Endothelial cell of umbilical vein (primary cell): ENCODE measurements around the gene AP2B1. TPM values are rescaled to one million over a fixed set of nuclear protein-coding genes. Genes with fewer than 3 reads are reported as not detected.

Source experiments
- BruUV-seq: library from RNA; stranded (reverse); fragments of 400-500 nt; replicated peaks from 2 replicates; lab custom pipeline; 2021; lab: Mats Ljungman, UMichigan
- CTCF ChIA-PET: fragments of 300-600, 350-600 bp; sonication (Branson Sonifier 250); formaldehyde crosslinking; loops from one replicate; lab custom pipeline; 2021; ENCODE audit warnings: antibody characterized with exemption, inconsistent platforms; lab: Charles Lee
- POLR2A ChIA-PET: fragments of 300-600, 350-600 bp; sonication (Branson Sonifier 250); formaldehyde crosslinking; loops from one replicate; lab custom pipeline; 2021; ENCODE audit warnings: antibody characterized with exemption, inconsistent platforms; lab: Charles Lee
- DNase-seq: peaks from one replicate; pipeline ENCODE4 v3.0.0-alpha.2; 2011; ENCODE audit warnings: low read depth, low spot score
- FAIRE-seq: peaks from 2 replicates; lab custom pipeline; 2011; peaks lifted over from hg19 to GRCh38; lab: Jason Lieb, UNC
- H2AFZ ChIP-seq: 2 replicates; pipeline ENCODE4 v1.6.0; 2012; ENCODE audit warnings: low read depth, low read length, control low read depth, inconsistent platforms
- H3K27ac ChIP-seq: 2 replicates; pipeline ENCODE4 v1.5.1; 2011; ENCODE audit warnings: low read depth, mild to moderate bottlenecking, control low read depth, low read length, moderate library complexity; ENCODE audit not compliant: insufficient read depth
- H3K27me3 ChIP-seq, 2 experiments: 2 replicates each; pipeline versions ENCODE4 v1.6.0 to v1.6.1; 2011; ENCODE audit warnings: low read length in 2 of 2, mixed read lengths in 1 of 2; ENCODE audit not compliant: control insufficient read depth in 2 of 2, insufficient read depth in 2 of 2
- H3K36me3 ChIP-seq, 2 experiments: 2 replicates in 1 of 2; 3 replicates in 1 of 2; pipeline ENCODE4 v1.5.1; 2011; ENCODE audit warnings: low read length in 2 of 2, mild to moderate bottlenecking in 1 of 2, moderate library complexity in 1 of 2; ENCODE audit not compliant: control insufficient read depth in 2 of 2, insufficient read depth in 2 of 2; ENCODE audit errors: extremely low read depth in 1 of 2
- H3K4me1 ChIP-seq: 3 replicates; pipeline ENCODE4 v1.5.1; 2011; ENCODE audit warnings: mild to moderate bottlenecking, low read length; ENCODE audit not compliant: control insufficient read depth, insufficient read depth; ENCODE audit errors: extremely low read depth
- H3K4me2 ChIP-seq: 2 replicates; pipeline ENCODE4 v1.6.1; 2011; ENCODE audit warnings: low read length, control low read depth, mixed read lengths; ENCODE audit not compliant: insufficient read depth
- H3K4me3 ChIP-seq, 3 experiments: fragments of 200-600 bp in 1 of 3; sonication (generic), shearing (Covaris generic) in 1 of 3; replicated peaks in 1 of 3; 2 replicates each; pipeline ENCODE4 v1.5.1; 2011 to 2016; ENCODE audit warnings: control low read depth in 3 of 3, low read length in 3 of 3, mild to moderate bottlenecking in 2 of 3, inconsistent platforms in 1 of 3, low read depth in 1 of 3, moderate library complexity in 1 of 3; ENCODE audit not compliant: insufficient read depth in 1 of 3
- H3K79me2 ChIP-seq: 2 replicates; pipeline ENCODE4 v1.6.0; 2012; ENCODE audit warnings: low read length, inconsistent platforms; ENCODE audit not compliant: control insufficient read depth, insufficient read depth
- H3K9ac ChIP-seq: replicated peaks from 2 replicates; pipeline ENCODE3; 2011; ENCODE audit warnings: low read length, control low read depth; ENCODE audit not compliant: insufficient read depth; ENCODE audit errors: extremely low read depth
- H3K9me1 ChIP-seq: replicated peaks from 3 replicates; pipeline ENCODE4 v1.6.0; 2011; ENCODE audit warnings: mild to moderate bottlenecking, low read length; ENCODE audit not compliant: control insufficient read depth, insufficient read depth; ENCODE audit errors: extremely low read depth
- H3K9me3 ChIP-seq: replicated peaks from 2 replicates; pipeline ENCODE4 v1.5.1; 2012; ENCODE audit warnings: low read length, inconsistent platforms; ENCODE audit not compliant: control insufficient read depth, insufficient read depth
- H4K20me1 ChIP-seq: replicated peaks from 2 replicates; pipeline ENCODE3; 2011; ENCODE audit warnings: mild to moderate bottlenecking, low read length; ENCODE audit not compliant: control insufficient read depth, insufficient read depth; ENCODE audit errors: extremely low read depth
- EZH2 ChIP-seq: IDR thresholded peaks from 2 replicates; pipeline ENCODE4 v1.6.1; 2012; ENCODE audit warnings: borderline replicate concordance, low read depth, mild to moderate bottlenecking, moderate library complexity, low read length, inconsistent platforms; ENCODE audit not compliant: severe bottlenecking
- FOS ChIP-seq: IDR thresholded peaks from 2 replicates; pipeline ENCODE4 v1.6.1; 2011; ENCODE audit warnings: mild to moderate bottlenecking, low read length, moderate library complexity, borderline replicate concordance; ENCODE audit not compliant: insufficient read depth
- GATA2 ChIP-seq: IDR thresholded peaks from 2 replicates; pipeline ENCODE4 v1.7.0; 2011; ENCODE audit warnings: low read depth, mild to moderate bottlenecking, moderate library complexity, mixed read lengths, low read length; ENCODE audit not compliant: insufficient read length, insufficient read depth
- JUN ChIP-seq: IDR thresholded peaks from 2 replicates; pipeline ENCODE4 v1.6.1; 2011; ENCODE audit warnings: borderline replicate concordance, low read depth; ENCODE audit not compliant: insufficient read length, insufficient read depth
- MYC ChIP-seq: IDR thresholded peaks from one replicate; pipeline ENCODE4 v1.6.1; 2011; ENCODE audit warnings: mild to moderate bottlenecking, low read depth, low read length
- POLR2A ChIP-seq: IDR thresholded peaks from 2 replicates; pipeline ENCODE4 v1.6.1; 2012; ENCODE audit warnings: low read depth, mild to moderate bottlenecking, control low read depth, low read length
- POLR2AphosphoS5 ChIP-seq: IDR thresholded peaks from 2 replicates; pipeline ENCODE4 v1.6.1; 2012; ENCODE audit warnings: low read depth, mild to moderate bottlenecking, control low read depth, low read length, moderate library complexity; ENCODE audit not compliant: insufficient read depth
- dilution Hi-C: fragments of 300-500 bp; cut with MboI; formaldehyde crosslinking; loops from one replicate; pipeline ENCODE4 v1.15.0; 2019; ENCODE audit warnings: low sequenced_read_pairs; ENCODE audit not compliant: extremely low pct_ligation_motif_present
- intact Hi-C: fragments of 100-400 bp; cut with micrococcal nuclease; formaldehyde crosslinking; loops from one replicate; pipeline ENCODE4 v1.10.0; 2022
- polyA plus RNA-seq, 4 experiments: library from polyadenylated mRNA; depleted of rRNA in 3 of 4; stranded (reverse) in 3 of 4; unstranded in 1 of 4; fragments of >200 nt; gene quantifications; 2 replicates each; pipeline versions ENCODE4 v1.2.1 to v1.2.3, GENCODE V29; 2011 to 2012; ENCODE audit warnings: missing spikeins in 1 of 4
- total RNA-seq: library from RNA; stranded (reverse); gene quantifications from 2 replicates; pipeline ENCODE4 v1.2.3, GENCODE V29; 2021
- TF ChIP-seq, protein P1 (sequence below), 2 donors: IDR thresholded peaks; 1 replicate in 1 of 2; 2 replicates in 1 of 2; pipeline ENCODE4 v1.5.1; 2011; ENCODE audit warnings: low read length in 2 of 2, mild to moderate bottlenecking in 2 of 2, moderate library complexity in 2 of 2, control low read depth in 1 of 2, inconsistent platforms in 1 of 2, low read depth in 1 of 2; ENCODE audit not compliant: insufficient read depth in 1 of 2; ENCODE audit errors: extremely low read depth in 1 of 2
- TF ChIP-seq, protein P2 (sequence below): IDR thresholded peaks from 2 replicates; pipeline ENCODE4 v1.6.1; 2011; ENCODE audit not compliant: insufficient read depth, insufficient read length

The AP2B1 gene
- total and polyA plus RNA-seq, 2 donors (not counting 3 experiments of a cell fraction or from before 2014, with no cell fraction given) = 106 to 198 TPM

DNA sequence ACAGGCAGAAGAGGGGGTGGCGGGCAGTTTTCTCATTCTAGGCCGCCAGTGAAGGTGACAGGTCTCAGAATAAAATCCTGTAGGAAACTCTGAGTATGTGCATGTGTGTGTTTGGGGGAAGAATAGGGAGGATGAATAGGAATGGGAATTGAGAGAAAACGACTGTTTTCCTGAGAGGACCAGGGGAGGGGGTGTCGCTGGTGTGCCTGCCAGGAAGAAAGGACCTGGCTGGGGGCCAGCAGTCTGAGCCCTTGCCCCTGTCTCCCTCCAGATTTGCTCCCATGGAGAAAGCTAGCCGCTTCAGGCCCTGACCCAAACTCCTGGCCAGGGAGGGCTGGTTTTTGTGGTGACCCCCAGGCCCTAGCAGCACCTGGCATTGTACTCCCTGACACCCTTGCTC lies 187.9 kb downstream of the AP2B1 start:
- FAIRE-seq (no peak), DNase-seq (no peak)
- no peak overlapping the region for H3K4me3 ChIP-seq
- no peak overlapping the region for H3K4me2 ChIP-seq
- BruUV-seq = no TSS peak
- H3K36me3 ChIP-seq = no peaks in the 10 kb centered on the region
- TF ChIP-seq POLR2A = no peak
- TF ChIP-seq, protein P1, sequence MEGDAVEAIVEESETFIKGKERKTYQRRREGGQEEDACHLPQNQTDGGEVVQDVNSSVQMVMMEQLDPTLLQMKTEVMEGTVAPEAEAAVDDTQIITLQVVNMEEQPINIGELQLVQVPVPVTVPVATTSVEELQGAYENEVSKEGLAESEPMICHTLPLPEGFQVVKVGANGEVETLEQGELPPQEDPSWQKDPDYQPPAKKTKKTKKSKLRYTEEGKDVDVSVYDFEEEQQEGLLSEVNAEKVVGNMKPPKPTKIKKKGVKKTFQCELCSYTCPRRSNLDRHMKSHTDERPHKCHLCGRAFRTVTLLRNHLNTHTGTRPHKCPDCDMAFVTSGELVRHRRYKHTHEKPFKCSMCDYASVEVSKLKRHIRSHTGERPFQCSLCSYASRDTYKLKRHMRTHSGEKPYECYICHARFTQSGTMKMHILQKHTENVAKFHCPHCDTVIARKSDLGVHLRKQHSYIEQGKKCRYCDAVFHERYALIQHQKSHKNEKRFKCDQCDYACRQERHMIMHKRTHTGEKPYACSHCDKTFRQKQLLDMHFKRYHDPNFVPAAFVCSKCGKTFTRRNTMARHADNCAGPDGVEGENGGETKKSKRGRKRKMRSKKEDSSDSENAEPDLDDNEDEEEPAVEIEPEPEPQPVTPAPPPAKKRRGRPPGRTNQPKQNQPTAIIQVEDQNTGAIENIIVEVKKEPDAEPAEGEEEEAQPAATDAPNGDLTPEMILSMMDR (IDR thresholded peaks at IDR 0.05; ENCODE audit: extremely low read depth in 1 of 2, insufficient read depth in 1 of 2, low read depth in 1 of 2, low read length in 2 of 2) = no peak
- TF ChIP-seq, protein P2, sequence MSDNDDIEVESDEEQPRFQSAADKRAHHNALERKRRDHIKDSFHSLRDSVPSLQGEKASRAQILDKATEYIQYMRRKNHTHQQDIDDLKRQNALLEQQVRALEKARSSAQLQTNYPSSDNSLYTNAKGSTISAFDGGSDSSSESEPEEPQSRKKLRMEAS = no peak
- no peak for TF ChIP-seq MYC
- TF ChIP-seq GATA2 = no peak
- TF ChIP-seq FOS = no peak
- no peak for TF ChIP-seq POLR2AphosphoS5
- TF ChIP-seq JUN = no peak
- no peak for TF ChIP-seq EZH2
- CTCF ChIA-PET = interaction anchor here (0.8 to 5.3 kb wide), 4 partner anchors 8 to 27 kb away, joined by 3 to 34 read pairs (median 8); no protein-coding TSS in a partner anchor
- H3K27ac ChIP-seq = no peak overlapping the region
- no peaks in the 10 kb centered on the region for H3K9me1 ChIP-seq
- dilution Hi-C loops = no loop called here
- peaks cover 5% of the 10 kb centered on the region for H3K4me1 ChIP-seq
- H3K9ac ChIP-seq = no peak overlapping the region
- intact Hi-C loops = no loop called here
- no peaks in the 10 kb centered on the region for H4K20me1 ChIP-seq
- no peaks in the 10 kb centered on the region for H3K9me3 ChIP-seq
- H2AFZ ChIP-seq = no peak overlapping the region
- no peaks in the 10 kb centered on the region for H3K79me2 ChIP-seq
- H3K27me3 ChIP-seq = peaks cover 5 to 7% of the 10 kb centered on the region in 2 experiments
- POLR2A ChIA-PET = no interaction called here
